ENCODE data around the gene RPL5. TPM values are rescaled to one million over a fixed set of nuclear protein-coding genes. Genes with fewer than 3 reads are reported as not detected.

The RPL5 gene
- total RNA-seq, 1 experiment from 2014 or later = 2,737 TPM

DNA sequence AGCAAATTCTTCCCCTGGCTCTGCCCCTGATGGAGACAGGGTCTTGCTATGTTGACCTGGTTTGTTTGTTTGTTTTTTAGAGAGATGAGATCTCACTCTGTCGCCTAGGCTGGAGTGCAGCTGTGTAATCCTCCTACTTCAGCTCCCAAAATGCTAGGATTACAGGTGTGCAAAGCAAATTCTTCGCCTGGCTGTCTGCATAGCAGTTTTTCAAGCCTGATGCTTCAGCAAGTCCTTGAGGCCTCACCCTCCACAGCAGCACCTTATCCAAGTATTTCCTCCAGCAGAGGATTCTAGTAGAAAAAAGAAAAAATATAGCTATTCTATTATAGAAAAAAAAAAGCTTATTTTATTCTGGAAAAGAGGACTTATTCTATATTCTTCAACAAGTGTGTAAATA is 15.1 kb upstream of the RPL5 start:
- in situ Hi-C loops (cut with HindIII; ENCODE audit: low pct_unique_long_range_greater_than_20kb, low sequenced_read_pairs) = no loop called here
- no peak for DNase-seq (ENCODE audit: low read depth, low spot score)

DNA sequence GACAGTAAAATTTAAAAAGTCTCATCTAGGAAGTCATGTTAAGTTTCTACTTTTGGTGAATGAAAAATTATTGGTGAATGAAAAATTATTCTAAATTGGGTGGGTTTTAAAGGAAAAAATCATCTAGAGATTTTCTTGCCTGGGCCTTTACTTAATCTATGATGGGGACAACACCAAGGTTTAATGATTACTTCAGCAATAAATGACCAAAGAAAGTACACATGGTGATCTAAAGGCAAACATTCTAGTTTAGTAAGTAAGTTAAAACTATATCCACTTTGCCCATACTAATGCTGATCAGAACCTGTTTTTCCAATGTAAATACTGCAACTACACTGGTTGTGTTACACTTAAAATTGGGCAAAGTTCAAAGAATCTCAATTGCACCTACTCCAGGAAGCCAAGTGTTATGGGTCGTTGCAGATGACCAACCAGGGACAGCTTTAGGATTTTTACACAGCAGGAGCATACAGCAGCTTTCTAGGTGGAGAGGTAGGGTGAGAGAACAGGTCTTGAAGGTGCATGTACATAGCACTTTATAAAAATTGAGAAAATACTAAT is 14.6 kb upstream of the RPL5 start:
- in situ Hi-C loops (cut with HindIII; ENCODE audit: low pct_unique_long_range_greater_than_20kb, low sequenced_read_pairs) = no loop called here
- DNase-seq (ENCODE audit: low read depth, low spot score) = no peak

DNA sequence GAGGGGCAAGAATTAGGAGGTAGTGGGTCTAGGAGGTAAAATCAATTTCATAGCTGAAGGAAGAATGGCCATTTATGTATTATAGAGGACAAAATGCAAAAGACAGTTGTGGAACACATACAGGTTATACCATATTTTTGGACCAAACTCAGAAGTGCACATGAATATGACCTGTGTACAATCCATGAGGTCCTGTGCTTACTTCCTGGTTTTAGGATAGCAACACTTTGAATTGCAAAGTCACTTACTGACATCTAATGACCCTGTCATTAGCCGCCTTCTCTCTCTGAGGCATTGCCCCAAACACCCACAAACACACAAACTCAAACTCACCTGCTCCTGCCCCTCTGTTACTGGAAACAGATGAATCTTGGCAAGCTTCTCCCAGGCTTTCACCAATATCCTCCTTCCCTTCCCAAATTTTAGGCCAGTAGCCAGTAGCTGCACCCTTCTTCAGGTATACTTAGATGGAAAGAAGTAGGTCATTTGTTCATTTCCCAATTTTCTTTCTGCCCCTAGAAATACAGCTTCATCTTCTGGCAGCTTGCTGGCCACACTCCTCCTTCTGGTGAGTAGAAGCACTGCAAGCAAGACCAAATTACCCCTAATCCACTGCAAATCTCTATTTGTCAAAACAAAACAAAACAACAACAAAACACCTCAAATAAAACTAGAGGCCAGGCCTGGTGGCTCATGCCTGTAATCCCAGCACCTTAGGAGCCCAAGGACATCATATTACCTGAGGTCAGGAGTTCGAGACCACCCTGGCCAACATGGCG is 13.7 kb upstream of the RPL5 start:
- in situ Hi-C loops (cut with HindIII; ENCODE audit: low pct_unique_long_range_greater_than_20kb, low sequenced_read_pairs) = no loop called here
- peak; percentile 61 for DNase-seq (ENCODE audit: low read depth, low spot score)

DNA sequence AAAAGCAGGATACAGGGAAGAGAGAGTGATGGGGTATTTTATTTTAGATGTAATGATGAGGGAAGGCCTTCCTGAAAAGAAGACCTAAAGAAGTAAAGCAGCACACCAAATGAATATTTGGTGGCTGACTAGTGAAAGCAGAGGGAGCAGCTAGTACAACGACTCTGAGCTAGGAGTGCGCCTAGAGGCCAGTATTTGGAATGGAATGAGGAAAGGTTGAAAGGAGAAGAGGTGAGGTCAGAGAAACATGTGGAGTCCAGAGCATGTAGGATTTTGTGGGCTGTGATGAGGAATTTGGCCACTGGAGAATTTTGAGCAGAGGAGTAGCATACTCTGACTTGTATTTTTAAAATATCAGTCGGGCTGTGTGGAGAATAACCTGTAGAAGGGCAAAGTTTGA is 11.8 kb upstream of the RPL5 start:
- in situ Hi-C loops (cut with HindIII; ENCODE audit: low pct_unique_long_range_greater_than_20kb, low sequenced_read_pairs) = no loop called here
- no peak for DNase-seq (ENCODE audit: low read depth, low spot score)

DNA sequence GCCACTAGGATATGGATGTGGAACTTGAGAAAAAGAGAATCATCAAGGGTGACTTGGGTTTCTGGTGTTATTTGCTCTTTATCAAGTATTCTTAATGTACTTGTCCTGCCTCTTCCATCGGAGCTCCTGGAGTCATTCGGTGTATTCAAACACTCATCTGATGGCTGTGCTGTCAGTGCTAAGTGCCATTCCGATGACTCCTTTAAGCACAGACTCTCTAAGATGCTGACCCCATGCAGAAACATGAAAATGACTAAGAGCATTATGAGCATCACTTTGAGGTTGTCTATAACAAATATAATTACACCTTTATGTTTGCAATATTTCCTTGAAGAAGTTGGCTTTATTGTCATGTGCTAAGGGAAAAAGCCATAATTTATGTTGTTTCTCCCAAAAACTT is 11.3 kb upstream of the RPL5 start:
- in situ Hi-C loops (cut with HindIII; ENCODE audit: low pct_unique_long_range_greater_than_20kb, low sequenced_read_pairs) = no loop called here
- no peak for DNase-seq (ENCODE audit: low read depth, low spot score)

DNA sequence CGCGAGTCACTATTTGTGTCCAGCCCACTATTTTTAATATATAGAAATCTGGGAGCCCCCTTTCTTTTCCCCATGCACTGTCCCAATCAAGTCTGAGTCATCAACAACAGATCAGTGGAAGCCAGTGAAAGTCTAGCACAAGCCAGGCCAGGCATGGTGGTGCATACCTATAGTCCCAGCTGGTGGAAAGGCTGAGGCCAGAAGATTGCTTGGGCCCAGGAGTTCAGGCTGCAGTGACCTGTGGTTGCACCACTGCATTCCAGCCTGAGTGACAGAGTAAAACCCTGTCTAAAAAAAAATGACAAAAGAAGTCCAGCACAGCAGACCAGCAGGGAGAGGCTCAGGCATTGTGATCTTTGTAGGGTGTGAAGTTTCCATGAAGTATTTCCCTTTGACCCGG is 9.0 kb upstream of the RPL5 start:
- in situ Hi-C loops (cut with HindIII; ENCODE audit: low pct_unique_long_range_greater_than_20kb, low sequenced_read_pairs) = no loop called here
- no peak for DNase-seq (ENCODE audit: low read depth, low spot score)

DNA sequence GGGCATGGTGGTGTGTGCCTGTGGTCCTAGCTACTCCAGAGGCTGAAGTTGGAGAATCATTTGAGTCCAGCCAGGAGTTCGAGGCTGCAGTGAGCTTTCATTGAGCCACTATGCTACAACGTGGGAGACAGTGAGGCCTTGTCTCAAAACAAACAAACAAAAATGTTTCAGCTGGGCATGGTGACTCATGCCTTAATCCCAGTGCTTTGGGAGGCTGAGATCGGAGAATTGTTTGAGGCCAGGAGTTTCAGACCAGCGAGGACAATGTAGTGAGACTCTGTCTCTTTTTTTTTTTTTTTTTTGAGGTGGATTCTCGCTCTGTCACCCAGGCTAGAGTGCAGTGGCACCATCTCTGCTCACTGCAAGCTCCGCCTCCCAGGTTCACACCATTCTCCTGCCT is 5.0 kb upstream of the RPL5 start:
- in situ Hi-C loops (cut with HindIII; ENCODE audit: low pct_unique_long_range_greater_than_20kb, low sequenced_read_pairs) = no loop called here
- DNase-seq (ENCODE audit: low read depth, low spot score) = no peak

DNA sequence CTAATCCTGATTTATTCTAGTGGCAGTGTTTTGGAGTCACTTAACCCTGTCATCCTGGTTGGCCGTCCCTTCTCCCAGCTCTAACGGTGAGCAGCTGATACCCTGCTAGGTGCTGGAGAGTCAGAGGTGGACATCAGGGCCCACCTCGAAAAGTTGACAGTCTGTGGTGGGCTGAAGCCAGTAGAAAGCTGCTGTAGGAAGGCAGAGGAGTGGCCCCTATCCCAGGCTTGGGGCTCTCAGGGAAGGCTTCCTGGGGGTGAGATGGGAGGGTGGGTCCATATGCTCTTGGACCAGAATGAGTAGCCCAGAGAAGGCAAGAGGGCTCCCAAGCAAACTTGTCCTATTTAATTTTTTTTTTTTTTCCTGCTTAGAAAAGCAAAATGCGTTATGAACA is 475 bp upstream of the RPL5 start:
- DNase-seq (ENCODE audit: low read depth, low spot score) = no peak
- in situ Hi-C loops (cut with HindIII; ENCODE audit: low pct_unique_long_range_greater_than_20kb, low sequenced_read_pairs) = no loop called here

DNA sequence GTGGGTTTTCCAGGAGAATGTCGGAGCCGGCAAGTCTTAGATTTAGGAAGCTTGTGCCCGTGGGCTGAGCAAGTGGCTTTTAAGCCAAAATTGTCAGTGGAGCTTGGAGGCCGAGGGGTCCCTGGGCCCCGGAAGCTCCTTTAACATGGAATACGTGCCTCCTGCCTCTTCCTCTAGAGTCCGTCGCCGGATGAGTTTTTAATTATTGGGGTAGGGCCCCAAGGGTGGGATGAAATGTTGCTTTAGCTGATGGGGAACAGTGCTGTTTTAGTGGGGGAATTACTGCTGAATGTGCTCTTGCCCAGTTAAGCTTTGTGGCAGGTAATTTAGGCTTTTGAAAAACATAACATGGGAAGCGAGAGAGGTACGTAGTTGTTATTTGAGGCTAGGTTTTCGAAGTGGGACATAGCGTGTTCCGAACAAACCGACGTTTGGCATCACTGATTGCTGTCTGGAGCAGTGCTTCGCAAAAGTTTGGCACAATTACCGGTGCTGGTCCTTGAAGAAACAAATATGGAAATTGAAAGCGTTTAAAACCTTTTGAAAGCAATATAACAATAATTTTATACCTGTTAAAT is 786 bp downstream of the RPL5 start:
- DNase-seq (ENCODE audit: low read depth, low spot score) = no peak
- in situ Hi-C loops (cut with HindIII; ENCODE audit: low pct_unique_long_range_greater_than_20kb, low sequenced_read_pairs) = no loop called here

DNA sequence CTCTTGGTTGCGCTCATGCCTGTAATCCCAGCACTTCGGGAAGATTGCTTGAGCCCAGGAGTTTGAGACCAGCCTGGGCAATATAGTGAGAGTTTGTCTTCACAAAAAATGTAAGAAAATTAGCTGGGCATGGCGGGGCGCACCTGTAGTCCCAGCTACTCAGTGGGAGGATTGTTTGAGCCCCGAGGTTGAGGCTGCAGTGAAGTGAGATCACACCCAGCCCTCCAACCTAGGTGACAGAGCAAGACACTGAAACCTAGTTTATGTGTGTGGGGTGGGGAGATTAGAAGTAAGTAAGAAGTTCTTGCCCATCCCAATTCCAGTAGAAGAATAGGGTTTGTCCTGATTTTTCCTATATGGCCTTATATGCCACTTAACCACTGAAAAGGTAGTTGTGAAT is 2.0 kb downstream of the RPL5 start:
- no peak for DNase-seq (ENCODE audit: low read depth, low spot score)

DNA sequence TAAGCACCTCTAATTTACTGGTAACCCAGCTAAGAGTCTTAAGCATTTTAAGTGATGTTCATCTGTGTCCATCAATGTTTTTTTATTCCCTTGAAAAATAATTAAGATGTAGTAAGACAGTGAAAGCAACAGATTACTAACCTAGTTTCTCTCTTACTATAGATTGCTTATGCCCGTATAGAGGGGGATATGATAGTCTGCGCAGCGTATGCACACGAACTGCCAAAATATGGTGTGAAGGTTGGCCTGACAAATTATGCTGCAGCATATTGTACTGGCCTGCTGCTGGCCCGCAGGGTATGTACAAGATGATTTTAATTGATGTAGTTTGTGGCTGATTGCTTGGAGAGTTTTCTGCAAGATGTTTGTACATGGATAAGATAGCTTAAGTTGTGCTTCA is 2.8 kb downstream of the RPL5 start:
- in situ Hi-C loops (cut with HindIII; ENCODE audit: low pct_unique_long_range_greater_than_20kb, low sequenced_read_pairs) = no loop called here
- DNase-seq (ENCODE audit: low read depth, low spot score) = no peak

More for the DNA sequence above, 2.0 kb downstream of the RPL5 start:
- in situ Hi-C loops (cut with HindIII; ENCODE audit: low pct_unique_long_range_greater_than_20kb, low sequenced_read_pairs) = no loop called here

DNA sequence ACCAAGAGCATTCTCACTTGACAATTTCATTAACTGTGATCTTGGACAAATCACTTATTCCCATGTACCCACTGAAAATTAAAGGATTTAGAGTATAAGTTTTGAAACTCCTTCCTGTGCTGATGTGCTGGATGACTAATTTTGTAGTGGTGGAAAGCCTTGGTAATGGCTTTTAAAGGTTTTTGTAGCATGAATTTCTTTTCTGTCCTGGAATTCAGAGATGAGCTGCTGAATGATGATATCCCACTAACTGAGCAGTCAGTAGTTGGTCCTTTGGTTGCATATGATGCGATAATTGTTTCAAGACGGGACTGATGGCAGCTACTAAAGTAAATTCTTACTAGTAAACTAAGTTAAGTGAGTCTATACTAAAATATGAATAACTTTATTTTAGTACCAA is 5.2 kb downstream of the RPL5 start:
- DNase-seq (ENCODE audit: low read depth, low spot score) = no peak
- in situ Hi-C loops (cut with HindIII; ENCODE audit: low pct_unique_long_range_greater_than_20kb, low sequenced_read_pairs) = no loop called here

DNA sequence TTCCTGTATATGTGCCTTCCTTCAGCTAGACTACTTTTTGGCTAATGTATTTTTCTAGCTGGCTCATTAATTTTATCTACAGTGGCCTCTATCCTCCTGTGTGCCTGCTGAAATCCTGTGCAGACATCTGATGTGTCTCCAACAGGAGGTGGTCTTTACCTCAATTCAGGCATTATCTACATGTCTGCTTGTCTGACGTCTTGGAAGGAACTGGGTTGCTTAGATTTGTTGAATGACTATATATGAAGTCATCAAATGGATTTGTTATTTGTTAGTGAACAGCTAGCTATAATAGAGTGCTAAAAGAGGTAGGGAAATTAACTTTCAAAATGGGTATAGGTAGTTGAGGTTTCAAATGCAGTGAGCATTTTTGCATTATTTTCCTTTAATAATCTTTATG is 6.7 kb downstream of the RPL5 start:
- in situ Hi-C loops (cut with HindIII; ENCODE audit: low pct_unique_long_range_greater_than_20kb, low sequenced_read_pairs) = no loop called here
- no peak for DNase-seq (ENCODE audit: low read depth, low spot score)

DNA sequence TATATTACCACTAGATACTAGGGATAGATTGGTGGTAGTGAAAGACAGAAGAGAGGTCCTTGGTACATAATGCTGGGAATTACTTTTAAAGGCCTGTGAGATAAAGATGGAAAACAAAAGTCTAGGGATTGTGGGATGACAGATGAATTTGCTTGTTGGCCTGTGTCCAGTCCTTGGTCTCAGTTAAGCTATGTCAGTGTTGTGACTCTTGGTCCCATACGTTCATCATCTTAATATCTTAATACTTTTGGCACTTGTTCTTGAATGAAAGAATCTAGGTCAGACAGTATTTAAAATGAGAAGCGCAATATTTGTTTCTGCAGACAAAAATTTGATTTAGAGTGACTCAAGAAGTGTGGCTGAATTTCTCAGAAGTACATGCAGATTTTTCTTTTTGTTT is 7.6 kb downstream of the RPL5 start:
- DNase-seq (ENCODE audit: low read depth, low spot score) = no peak
- in situ Hi-C loops (cut with HindIII; ENCODE audit: low pct_unique_long_range_greater_than_20kb, low sequenced_read_pairs) = no loop called here

DNA sequence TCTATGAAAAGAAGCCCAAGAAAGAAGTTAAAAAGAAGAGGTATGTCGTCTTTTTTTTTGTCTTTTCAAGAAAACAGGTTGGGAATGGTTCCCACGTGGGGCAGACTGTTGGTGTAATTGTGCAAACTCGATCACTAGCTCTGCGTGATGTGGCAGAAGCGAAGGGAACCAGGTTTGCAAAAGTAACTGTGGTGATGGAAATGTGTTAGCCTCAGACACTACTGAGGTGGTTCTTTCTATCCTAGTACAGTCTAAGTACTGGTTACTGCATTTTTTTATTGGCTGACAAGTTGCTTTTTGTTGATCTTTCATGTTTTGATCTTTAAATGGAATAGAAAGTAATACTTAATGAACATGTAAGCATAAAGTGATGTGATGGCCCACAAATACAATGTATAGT is 8.8 kb downstream of the RPL5 start:
- DNase-seq (ENCODE audit: low read depth, low spot score) = no peak
- in situ Hi-C loops (cut with HindIII; ENCODE audit: low pct_unique_long_range_greater_than_20kb, low sequenced_read_pairs) = no loop called here

DNA sequence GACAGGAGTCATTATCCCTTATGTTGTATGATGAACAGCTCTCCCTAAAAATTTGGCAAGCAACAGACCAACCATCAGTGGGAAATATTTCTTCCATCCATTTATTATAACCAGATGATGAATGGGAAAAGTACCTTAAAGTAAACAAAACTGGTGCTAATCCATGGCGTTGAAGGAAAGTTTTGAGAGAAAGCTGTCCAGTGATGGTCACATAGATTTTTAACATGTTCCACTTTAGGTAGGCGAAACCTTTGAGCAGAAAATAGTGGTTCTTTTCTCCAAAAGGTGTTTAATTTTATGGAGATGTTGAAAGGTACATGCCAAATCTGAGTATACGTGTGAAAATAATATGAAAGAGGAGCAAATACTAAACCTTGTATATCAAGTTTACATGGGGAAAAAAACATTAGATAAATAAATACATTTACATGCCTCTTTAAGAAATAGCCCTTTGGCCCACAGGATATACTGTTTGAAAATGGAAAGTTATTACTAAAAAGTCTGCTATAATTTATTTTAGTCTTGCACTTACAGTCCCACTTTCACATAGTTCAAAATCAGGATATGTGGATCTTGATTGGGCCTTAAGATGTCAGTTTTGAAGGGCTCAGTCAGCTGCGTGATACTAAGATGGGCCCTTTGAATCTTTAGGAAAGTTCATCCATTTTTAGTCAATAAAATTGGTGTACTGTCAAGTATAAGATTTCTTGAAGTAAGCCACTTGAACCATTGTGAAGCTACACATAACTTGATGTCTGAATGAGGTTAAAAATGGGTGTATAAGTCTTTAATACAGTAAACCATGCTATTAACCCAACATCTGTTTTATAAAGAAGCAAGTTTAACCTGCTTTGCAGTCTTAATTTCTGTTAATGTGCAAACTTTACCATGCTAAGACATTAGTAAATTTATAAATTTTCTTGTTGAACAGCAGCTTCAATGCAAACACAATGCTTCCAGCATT is 10.5 kb downstream of the RPL5 start:
- in situ Hi-C loops (cut with HindIII; ENCODE audit: low pct_unique_long_range_greater_than_20kb, low sequenced_read_pairs) = no loop called here
- DNase-seq (ENCODE audit: low read depth, low spot score) = no peak

DNA sequence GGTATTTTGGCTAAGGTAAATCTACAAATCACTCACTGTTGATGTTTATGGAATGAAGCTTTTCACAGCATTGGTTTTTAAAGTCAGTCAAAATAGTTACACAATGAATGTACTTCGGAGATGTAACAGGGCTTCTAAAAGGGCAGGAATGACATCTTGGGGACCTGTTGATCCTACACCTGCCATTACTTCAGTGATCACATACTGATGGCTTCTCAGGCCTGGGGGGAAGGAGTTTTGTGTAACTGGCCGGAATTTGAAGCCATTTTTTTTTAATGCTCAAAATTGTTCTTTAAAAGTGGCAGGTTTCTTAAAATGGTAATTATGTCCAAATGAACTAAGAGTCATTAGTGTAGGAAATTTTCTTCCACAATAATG is 11.2 kb downstream of the RPL5 start:
- no peak for DNase-seq (ENCODE audit: low read depth, low spot score)
- in situ Hi-C loops (cut with HindIII; ENCODE audit: low pct_unique_long_range_greater_than_20kb, low sequenced_read_pairs) = no loop called here
